GM23338 (cell line): ENCODE measurements around the gene PPP6R2.

Experiments used
- EZH2 ChIP-seq: fragments of 200-600 bp; sonication (generic); IDR thresholded peaks from one replicate; pipeline ENCODE4 v1.8.0; 2017; ENCODE audit warnings: antibody characterized with exemption, mild to moderate bottlenecking, low read depth; ENCODE audit not compliant: unreplicated experiment
- EZH2phosphoT487 ChIP-seq: fragments of 200-600 bp; sonication (generic); IDR thresholded peaks from one replicate; pipeline ENCODE4 v1.8.1; 2018; ENCODE audit warnings: antibody characterized with exemption; ENCODE audit not compliant: unreplicated experiment
- JUNB ChIP-seq: IDR thresholded peaks from one replicate; pipeline ENCODE4 v1.6.1; 2016; ENCODE audit warnings: antibody characterized with exemption; ENCODE audit not compliant: unreplicated experiment
- POLR2AphosphoS5 ChIP-seq: IDR thresholded peaks from 2 replicates; pipeline ENCODE4 v1.6.1; 2016; ENCODE audit warnings: antibody characterized with exemption, low read depth
- TF ChIP-seq, protein P1 (sequence below), 2 experiments: fragments of 200-600 bp in 1 of 2; sonication (generic) in 1 of 2; conservative IDR thresholded peaks; 2 replicates each; pipeline versions ENCODE4 v1.5.1 to v1.6.1; 2016 to 2017; ENCODE audit warnings: antibody characterized with exemption in 2 of 2, low read depth in 2 of 2, mild to moderate bottlenecking in 2 of 2, moderate library complexity in 1 of 2
- TF ChIP-seq, protein P2 (sequence below): IDR thresholded peaks from one replicate; pipeline ENCODE4 v1.6.1; 2018; ENCODE audit warnings: antibody characterized with exemption; ENCODE audit not compliant: unreplicated experiment

DNA sequence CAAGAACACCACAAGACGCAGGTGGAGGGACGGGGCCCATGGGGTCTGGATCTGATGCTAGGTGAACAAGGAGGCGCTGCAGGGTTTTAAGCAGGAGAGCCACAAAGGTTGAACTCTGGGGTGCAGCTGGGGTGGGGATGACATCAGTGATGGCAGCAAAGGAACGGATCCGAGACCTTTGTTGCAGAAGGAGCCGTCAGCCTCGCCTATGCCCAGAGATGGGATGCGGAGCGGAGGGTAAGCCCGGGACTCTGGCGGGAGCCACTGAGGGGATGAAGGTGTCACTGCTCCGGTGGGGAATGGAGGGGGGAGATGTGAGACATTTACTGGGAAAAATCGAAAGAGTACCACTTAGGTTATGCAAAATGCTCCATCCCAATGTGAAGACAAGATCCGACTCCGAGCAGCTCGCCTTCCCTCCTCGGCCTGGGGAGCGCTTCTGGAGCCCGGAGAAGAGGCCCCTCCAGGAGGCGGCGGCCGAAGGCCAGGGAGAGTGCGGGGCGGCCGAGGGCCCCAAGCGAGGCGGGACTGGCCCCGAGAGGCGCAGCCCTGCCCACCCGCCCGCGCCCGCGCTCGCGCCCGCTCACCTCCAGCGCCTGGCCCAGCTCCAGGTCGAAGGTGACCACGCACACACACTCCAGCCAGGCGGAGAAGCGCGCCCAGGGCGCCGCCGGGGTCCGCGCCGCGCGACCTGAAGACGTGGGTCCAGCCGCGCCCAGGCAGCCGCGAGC is 16.7 kb upstream of the PPP6R2 start:
- TF ChIP-seq, protein P1, sequence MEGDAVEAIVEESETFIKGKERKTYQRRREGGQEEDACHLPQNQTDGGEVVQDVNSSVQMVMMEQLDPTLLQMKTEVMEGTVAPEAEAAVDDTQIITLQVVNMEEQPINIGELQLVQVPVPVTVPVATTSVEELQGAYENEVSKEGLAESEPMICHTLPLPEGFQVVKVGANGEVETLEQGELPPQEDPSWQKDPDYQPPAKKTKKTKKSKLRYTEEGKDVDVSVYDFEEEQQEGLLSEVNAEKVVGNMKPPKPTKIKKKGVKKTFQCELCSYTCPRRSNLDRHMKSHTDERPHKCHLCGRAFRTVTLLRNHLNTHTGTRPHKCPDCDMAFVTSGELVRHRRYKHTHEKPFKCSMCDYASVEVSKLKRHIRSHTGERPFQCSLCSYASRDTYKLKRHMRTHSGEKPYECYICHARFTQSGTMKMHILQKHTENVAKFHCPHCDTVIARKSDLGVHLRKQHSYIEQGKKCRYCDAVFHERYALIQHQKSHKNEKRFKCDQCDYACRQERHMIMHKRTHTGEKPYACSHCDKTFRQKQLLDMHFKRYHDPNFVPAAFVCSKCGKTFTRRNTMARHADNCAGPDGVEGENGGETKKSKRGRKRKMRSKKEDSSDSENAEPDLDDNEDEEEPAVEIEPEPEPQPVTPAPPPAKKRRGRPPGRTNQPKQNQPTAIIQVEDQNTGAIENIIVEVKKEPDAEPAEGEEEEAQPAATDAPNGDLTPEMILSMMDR (conservative IDR thresholded peaks at IDR 0.05; ENCODE audit: low read depth in 2 of 2), result no peak
- no peak for TF ChIP-seq POLR2AphosphoS5
- no peak for TF ChIP-seq JUNB
- TF ChIP-seq EZH2, result no peak
- TF ChIP-seq EZH2phosphoT487, result no peak
- TF ChIP-seq, protein P2, sequence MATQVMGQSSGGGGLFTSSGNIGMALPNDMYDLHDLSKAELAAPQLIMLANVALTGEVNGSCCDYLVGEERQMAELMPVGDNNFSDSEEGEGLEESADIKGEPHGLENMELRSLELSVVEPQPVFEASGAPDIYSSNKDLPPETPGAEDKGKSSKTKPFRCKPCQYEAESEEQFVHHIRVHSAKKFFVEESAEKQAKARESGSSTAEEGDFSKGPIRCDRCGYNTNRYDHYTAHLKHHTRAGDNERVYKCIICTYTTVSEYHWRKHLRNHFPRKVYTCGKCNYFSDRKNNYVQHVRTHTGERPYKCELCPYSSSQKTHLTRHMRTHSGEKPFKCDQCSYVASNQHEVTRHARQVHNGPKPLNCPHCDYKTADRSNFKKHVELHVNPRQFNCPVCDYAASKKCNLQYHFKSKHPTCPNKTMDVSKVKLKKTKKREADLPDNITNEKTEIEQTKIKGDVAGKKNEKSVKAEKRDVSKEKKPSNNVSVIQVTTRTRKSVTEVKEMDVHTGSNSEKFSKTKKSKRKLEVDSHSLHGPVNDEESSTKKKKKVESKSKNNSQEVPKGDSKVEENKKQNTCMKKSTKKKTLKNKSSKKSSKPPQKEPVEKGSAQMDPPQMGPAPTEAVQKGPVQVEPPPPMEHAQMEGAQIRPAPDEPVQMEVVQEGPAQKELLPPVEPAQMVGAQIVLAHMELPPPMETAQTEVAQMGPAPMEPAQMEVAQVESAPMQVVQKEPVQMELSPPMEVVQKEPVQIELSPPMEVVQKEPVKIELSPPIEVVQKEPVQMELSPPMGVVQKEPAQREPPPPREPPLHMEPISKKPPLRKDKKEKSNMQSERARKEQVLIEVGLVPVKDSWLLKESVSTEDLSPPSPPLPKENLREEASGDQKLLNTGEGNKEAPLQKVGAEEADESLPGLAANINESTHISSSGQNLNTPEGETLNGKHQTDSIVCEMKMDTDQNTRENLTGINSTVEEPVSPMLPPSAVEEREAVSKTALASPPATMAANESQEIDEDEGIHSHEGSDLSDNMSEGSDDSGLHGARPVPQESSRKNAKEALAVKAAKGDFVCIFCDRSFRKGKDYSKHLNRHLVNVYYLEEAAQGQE, result no peak
